SK-N-MC (cell line): ENCODE data around the gene EPHA4.

Experiments
- DNase-seq: peaks from one replicate; pipeline ENCODE4 v3.0.0-alpha.2; 2011; ENCODE audit warnings: low read depth, low spot score
- H3K27ac ChIP-seq: fragments of 200-600 bp; sonication (generic); 2 replicates; pipeline ENCODE4 v1.5.1; 2016; ENCODE audit warnings: mixed run types
- H3K36me3 ChIP-seq: fragments of 200-600 bp; sonication (generic); 2 replicates; pipeline ENCODE4 v1.6.1; 2017; ENCODE audit warnings: antibody characterized with exemption, low read length, mixed read lengths; ENCODE audit not compliant: insufficient read depth
- H3K4me3 ChIP-seq: fragments of 200-600 bp; sonication (generic); 2 replicates; pipeline ENCODE4 v1.5.1; 2016
- H3K9ac ChIP-seq: fragments of 200-600 bp; sonication (generic); 2 replicates; pipeline ENCODE4 v1.8.0; 2017; ENCODE audit warnings: mixed run types, mixed read lengths; ENCODE audit not compliant: insufficient read length
- H3K9me3 ChIP-seq: fragments of 200-600 bp; sonication (generic); 2 replicates; pipeline ENCODE4 v1.6.1; 2017; ENCODE audit warnings: low read depth, mild to moderate bottlenecking, antibody characterized with exemption, low read length, moderate library complexity, mixed read lengths
- EZH2 ChIP-seq: fragments of 200-600 bp; sonication (generic); IDR thresholded peaks from one replicate; pipeline ENCODE4 v1.6.1; 2017; ENCODE audit warnings: antibody characterized with exemption
- FOXP2 ChIP-seq: optimal IDR thresholded peaks from 2 replicates; pipeline ENCODE3; 2011; ENCODE audit warnings: mild to moderate bottlenecking, moderate library complexity; ENCODE audit not compliant: insufficient read depth; ENCODE audit errors: extremely low read length, control extremely low read depth
- POLR2AphosphoS5 ChIP-seq: IDR thresholded peaks from 2 replicates; pipeline ENCODE4 v1.6.1; 2012; ENCODE audit warnings: mild to moderate bottlenecking, low read depth, low read length, borderline replicate concordance

Gene EPHA4

DNA sequence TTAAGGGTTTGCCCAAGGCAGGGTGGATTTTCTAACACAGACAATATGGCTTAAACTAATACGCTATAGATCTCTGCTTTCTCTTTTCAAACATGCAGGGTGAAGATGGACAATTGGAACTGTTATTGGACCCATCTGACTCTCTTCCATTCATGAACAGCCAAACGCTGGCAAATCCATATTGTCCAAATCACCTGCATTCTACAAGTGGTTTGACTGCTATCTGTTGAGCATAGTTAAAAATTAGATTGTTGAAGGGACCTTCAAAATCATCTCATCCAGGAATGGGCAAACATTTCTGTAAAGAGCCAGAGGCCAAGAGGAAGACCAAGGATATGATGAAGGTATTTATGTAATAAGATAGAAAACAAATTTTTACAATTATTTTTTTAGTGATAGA is 65.6 kb downstream of the EPHA4 start:
- Histone ChIP-seq H3K9me3 (no peaks in the 10 kb centered on the region), H3K9ac (no peak overlapping the region), H3K27ac (no peak overlapping the region), H3K36me3 (no peaks in the 10 kb centered on the region; the same call in 1 of the 2 replicates), H3K4me3 (no peak overlapping the region)
- DNase-seq = no peak
- TF ChIP-seq FOXP2 = no peak
- TF ChIP-seq POLR2AphosphoS5 = no peak
- TF ChIP-seq EZH2 = no peak

DNA sequence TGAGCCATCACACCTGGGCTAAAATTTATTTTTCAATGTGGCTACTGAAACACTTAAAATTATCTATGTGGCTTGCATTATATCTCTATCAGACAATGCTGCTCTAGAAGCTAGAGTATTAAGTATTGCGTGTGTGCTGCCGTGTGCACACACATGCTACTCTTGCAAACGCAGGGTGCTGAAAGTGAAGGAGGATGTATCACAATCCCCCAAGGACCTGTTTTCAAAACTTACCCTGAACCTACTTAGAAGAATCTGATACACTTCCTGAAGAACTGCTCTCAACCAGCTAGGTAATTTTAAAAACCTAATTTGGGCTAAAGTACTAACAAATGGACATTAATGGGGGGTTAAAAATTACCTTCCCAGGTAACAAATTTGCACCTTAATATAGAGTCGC is 66.5 kb downstream of the EPHA4 start:
- Histone ChIP-seq H3K9ac (no peak overlapping the region), H3K36me3 (peaks cover 4% of the 10 kb centered on the region; the same call in 1 of the 2 replicates), H3K27ac (no peak overlapping the region), H3K9me3 (no peaks in the 10 kb centered on the region), H3K4me3 (no peak overlapping the region)
- no peak for DNase-seq
- no peak for TF ChIP-seq EZH2
- no peak for TF ChIP-seq FOXP2
- TF ChIP-seq POLR2AphosphoS5 = no peak

DNA sequence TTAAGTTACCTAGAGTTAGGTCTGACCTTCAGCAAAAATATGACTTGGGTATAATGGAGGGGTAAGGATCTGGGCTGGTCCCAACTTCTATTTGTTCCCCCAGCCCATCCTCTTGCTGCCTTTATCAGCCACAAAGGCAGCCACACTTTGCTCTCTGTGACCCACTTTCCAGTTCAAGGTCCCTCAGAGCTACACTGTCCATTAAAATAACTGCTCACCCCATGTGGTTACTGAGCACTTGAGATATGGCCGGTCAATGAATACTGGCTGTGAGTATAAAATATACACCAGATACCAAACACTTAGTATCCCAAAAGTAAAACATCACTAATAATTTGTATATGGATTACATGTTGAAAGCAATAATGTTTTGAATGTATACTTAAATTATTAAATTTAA is 67.2 kb downstream of the EPHA4 start:
- no peaks in the 10 kb centered on the region for H3K9me3 ChIP-seq
- DNase-seq = no peak
- no peak overlapping the region for H3K9ac ChIP-seq
- H3K4me3 ChIP-seq = no peak overlapping the region
- no peak for TF ChIP-seq EZH2
- no peak for TF ChIP-seq POLR2AphosphoS5
- TF ChIP-seq FOXP2 = no peak
- H3K27ac ChIP-seq = no peak overlapping the region
- peaks cover 11% of the 10 kb centered on the region for H3K36me3 ChIP-seq

DNA sequence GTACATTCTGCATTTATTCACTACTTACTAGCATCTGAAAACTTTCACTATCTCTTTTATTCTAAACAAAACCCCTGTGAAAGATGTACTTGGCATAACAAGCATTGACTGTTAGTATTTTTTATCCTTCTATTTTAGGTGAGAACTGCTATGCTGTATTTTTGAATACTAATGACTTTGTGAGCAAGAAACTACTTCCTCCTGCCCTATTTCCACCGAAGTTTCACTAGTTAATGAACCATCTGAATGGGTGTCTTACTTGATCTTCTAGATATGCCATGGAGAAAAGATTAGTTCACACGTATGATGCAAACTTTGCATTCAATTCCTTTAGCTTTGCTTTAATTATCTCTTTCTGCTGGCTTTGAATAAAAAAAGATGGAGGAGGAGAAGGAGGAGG is 68.1 kb downstream of the EPHA4 start:
- Histone ChIP-seq H3K9ac (no peak overlapping the region), H3K9me3 (no peaks in the 10 kb centered on the region), H3K36me3 (peaks cover 11% of the 10 kb centered on the region), H3K4me3 (no peak overlapping the region), H3K27ac (no peak overlapping the region)
- TF ChIP-seq EZH2 (no peak), POLR2AphosphoS5 (no peak), FOXP2 (no peak)
- no peak for DNase-seq

DNA sequence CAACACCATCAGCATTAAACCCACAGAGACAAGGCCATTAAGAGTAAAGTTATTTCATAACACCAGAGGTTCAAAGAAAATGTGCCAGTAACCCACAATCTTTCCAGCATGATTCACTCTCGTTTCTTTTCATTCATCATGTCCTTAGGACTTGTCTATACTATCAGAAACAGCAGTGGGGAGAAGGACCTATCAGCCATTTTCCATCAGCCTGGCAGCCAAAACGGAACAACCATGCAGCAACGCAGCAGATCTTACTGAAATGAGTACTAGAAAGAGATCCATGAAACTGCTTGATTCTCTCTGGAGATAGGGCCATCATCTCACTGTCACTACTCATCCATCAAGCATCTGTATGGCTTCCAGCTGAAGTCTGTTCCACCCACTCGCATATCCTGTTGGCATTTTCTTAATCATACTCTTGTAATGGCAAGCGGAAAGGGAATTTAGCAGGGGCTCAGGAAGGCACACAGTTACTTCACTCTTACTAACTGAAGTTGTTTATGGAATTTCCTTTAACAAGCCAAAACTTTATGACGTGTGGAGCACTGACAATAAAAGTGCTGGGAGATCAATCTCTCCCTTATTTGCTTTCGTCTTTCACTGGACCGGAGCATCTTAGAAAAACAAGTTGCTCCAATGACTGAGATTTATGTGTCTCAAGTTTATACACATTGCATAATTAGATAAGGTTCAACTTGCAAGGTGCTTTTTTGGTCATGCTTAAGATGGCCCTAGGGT is 69.7 kb downstream of the EPHA4 start:
- TF ChIP-seq FOXP2 = no peak
- TF ChIP-seq EZH2 = no peak
- no peak for TF ChIP-seq POLR2AphosphoS5
- no peak overlapping the region for H3K27ac ChIP-seq
- H3K4me3 ChIP-seq = no peak overlapping the region
- H3K9me3 ChIP-seq = no peaks in the 10 kb centered on the region
- peaks cover 11% of the 10 kb centered on the region for H3K36me3 ChIP-seq
- no peak for DNase-seq
- no peak overlapping the region for H3K9ac ChIP-seq

DNA sequence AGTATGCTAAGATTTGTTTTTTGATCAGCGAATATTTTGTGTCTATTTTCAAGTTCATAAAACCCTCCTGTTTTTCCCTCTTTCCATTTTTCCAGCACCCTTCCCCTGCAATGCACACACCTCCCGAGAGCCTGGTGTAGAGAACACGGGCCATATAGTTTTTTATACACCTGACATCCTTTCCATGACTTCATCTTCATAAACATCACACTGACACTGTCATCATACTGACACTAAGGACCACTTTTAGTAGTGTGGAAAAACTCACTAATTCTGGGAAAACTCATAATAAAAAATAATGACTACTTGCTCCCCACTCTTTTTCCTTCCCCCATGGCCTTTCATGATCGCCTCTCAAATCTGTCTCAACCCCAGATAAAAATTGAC is 70.2 kb downstream of the EPHA4 start:
- no peak overlapping the region for H3K27ac ChIP-seq
- no peak overlapping the region for H3K4me3 ChIP-seq
- no peak overlapping the region for H3K9ac ChIP-seq
- TF ChIP-seq FOXP2 (no peak), POLR2AphosphoS5 (no peak), EZH2 (no peak)
- peaks cover 11% of the 10 kb centered on the region for H3K36me3 ChIP-seq
- DNase-seq = no peak
- no peaks in the 10 kb centered on the region for H3K9me3 ChIP-seq

DNA sequence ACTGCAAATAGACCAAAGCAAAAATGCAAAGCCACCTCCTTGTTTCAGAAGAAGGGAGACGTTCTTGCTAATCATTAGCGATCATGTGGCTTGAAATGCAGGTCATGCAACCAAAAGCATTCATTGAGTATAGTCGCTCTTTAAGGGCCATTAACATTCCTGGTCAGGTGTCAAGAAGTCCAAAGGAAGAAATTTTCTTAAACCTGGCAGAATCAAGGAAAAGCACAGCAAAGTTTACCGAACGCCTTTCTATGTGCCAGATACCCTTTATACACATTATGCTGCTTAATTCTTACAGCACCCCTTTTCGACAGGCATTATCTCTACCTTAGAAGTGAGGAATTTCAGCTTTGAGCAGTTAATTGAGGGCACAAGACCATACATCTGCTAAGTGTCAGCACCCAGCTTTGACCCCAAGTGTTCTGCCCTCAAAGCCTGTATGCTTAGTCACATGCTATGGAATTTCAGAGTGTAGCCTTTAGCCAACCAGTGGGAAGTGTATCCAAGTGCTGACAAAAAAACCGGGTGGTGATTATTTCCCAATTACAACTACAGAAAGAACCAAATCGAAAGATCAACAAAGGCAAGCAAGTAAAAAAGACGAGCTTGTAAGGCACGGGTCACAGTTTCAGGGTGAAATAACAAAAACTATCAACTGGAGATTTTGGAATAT is 70.8 kb downstream of the EPHA4 start:
- H3K27ac ChIP-seq = no peak overlapping the region
- no peaks in the 10 kb centered on the region for H3K9me3 ChIP-seq
- DNase-seq = no peak
- H3K9ac ChIP-seq = no peak overlapping the region
- no peak for TF ChIP-seq EZH2
- H3K4me3 ChIP-seq = no peak overlapping the region
- H3K36me3 ChIP-seq = peaks cover 11% of the 10 kb centered on the region

DNA sequence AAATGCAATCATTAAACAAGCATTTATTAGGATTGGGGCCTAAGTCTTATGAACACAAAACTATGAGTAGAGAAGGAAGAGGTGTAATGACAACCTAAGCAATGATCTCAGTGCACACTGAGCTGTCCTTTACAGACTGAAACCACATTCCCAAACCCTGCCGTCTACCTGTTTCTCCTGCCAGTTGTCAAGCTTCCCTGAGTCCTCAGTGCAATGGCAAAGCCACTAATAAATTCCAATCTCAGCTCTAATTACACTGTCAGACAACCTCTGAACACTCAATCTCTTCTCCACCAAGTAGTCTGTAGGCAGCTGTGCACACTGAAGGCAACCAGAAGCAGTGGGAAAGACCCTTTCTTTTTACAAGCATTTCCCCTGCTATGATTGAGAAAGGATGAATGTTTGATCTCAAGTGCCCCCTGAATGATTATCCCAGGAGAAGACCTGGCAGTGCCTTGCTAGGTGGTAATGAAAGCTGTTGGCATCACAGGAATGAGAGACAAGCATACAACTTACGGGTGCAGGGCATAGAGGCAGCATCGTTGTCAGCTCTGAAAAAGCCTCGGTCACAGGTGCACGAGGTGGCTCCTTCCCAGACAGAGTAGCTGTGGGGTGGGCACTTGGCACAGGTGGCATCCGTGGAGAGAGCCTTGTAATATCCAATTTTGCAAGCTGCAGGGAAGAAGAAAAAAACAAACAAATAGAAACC is 71.4 kb downstream of the EPHA4 start:
- H3K9ac ChIP-seq = no peak overlapping the region
- no peak for TF ChIP-seq FOXP2
- TF ChIP-seq EZH2 = no peak
- TF ChIP-seq POLR2AphosphoS5 = no peak

More for the DNA sequence above, 71.4 kb downstream of the EPHA4 start:
- Histone ChIP-seq H3K36me3 (peaks cover 15% of the 10 kb centered on the region), H3K4me3 (no peak overlapping the region), H3K9me3 (no peaks in the 10 kb centered on the region), H3K27ac (no peak overlapping the region)
- DNase-seq = no peak
